Activated CD4-positive, alpha-beta T cell treated with anti-CD3 and anti-CD28 coated beads, Interleukin-10, Interleukin-2, amounts not matched to agents 100 ng/mL and 50 ng/mL, durations not matched to agents 16 hours and 8 hours (primary cell): ENCODE measurements around the gene ASAP2.
"Not testable (repeated sequence)": the region's sequence is repeated elsewhere in the genome, so short reads cannot be mapped to it uniquely, and the experiment has no call there.

Experiments
- DNase-seq: peaks from one replicate; pipeline ENCODE4 v3.0.0-alpha.2; 2020

Gene ASAP2

DNA sequence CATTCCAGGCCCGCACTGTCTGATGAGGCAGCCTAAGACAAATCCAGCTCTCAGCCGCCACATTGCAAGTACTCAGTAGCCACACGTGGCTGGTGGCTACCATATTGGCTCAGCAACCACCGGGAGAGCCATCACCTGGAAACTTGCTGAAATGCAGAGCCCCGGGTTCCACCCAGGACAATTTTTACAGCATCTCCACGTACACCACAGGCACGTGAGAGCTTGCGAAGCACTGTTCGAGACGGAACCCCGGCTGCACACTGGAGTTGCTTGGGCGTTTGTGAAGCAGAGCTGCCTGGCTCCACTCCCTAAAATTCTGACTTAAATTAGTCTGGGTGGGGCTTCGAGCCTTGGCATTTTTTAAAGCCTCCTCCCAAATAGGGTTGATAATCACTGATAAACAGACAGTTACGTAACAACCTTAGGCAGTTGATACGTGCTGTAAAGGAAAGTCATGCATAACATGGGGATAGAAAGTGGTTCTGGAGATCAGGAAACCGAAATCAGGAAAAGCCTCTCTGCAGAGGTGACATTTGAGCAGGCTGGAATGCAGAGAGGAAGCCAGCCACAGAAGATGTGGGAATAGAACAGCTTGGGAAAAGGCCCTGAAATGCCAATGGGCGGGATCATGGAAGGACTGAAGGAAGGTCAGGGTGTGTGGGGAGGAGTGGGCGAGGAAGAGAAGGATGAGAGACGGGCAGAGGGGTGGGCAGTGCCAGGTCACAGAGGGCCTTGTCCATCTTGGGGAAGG lies 6.2 kb downstream of the ASAP2 start:
- DNase-seq, result no peak

DNA sequence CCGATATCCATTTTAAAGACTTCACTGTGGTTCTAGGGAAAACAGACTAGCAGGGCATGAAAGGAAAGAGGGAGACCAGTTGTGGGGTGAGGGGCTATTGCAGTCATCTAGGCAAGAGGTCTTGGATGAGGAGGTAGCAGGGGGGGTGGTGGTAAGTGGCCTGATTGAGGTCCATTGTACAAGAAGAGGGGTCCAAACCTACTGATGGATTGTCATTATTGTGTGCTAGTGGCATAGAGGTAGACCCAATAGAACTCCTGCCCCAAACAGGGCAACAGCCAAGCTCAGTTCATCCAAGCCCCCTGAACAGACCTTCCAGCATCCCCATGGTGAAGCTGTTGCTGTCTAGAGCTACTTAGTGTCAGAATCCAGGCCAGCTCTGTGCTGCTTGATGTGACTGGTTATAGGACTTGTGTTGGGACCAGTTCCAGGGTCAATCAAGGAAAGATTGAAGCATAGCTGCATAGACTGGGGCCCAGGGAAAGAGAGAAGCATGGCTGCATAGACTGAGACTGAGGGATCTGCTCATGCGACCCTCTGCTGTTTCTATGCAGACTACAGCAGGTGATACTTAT lies 7.0 kb downstream of the ASAP2 start:
- no peak for DNase-seq

DNA sequence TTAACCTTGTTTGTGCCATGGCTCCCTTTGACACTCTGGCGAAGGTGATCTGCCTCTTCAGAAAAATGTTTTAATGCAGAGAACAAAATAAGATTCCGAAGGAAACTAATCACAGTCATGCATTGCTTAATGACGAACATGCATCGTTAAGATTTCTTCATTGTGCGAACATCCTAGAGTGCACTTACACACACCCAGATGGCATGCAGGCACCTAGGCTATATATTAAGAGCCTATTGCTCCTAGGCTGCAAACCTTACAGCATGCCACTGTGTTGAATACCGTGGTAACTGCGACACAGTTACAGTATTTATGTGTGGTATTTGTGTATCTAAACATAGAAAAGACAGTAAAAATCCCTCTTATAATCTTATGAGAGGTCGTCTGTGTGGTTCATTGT lies 8.3 kb downstream of the ASAP2 start:
- no peak for DNase-seq

DNA sequence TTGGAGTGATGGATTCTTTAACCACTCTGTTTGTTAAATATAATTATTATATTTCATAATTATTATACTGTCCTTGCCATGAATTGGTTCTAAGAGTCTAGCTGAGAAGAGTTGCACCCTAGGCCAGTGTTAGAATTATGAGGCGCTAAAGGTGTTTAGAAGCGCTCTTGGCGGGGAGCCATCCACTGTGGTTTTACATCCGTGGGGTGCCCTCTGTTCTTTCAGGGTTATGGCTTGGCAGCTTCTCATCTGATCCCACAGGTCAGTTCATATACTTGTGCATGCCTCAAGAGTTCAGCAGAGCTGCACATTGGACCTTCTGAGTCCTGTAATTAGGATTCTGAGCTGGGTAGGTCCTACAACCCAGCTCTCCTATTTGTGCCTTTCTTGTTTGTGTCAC lies 9.1 kb downstream of the ASAP2 start:
- DNase-seq, result no peak

DNA sequence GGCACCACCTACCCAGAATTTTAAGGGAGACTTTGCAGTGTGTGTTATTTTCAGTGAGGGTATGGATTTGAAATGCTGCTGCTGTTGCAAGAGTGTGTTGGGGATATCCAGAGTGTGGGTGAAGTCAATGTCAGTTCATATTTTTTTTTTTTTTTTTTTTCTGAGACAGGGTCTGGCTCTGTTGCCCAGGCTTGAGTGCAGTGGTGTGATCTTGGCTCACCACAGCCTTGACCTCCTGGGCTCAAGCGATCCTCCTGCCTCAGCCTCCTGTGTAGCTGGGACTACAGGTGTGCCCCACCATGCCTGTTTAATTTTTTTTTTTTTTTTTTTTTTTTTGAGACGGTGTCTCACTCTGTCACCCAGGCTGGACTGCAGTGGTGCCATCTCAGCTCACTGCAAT lies 9.5 kb downstream of the ASAP2 start:
- not testable (repeated sequence) for DNase-seq

DNA sequence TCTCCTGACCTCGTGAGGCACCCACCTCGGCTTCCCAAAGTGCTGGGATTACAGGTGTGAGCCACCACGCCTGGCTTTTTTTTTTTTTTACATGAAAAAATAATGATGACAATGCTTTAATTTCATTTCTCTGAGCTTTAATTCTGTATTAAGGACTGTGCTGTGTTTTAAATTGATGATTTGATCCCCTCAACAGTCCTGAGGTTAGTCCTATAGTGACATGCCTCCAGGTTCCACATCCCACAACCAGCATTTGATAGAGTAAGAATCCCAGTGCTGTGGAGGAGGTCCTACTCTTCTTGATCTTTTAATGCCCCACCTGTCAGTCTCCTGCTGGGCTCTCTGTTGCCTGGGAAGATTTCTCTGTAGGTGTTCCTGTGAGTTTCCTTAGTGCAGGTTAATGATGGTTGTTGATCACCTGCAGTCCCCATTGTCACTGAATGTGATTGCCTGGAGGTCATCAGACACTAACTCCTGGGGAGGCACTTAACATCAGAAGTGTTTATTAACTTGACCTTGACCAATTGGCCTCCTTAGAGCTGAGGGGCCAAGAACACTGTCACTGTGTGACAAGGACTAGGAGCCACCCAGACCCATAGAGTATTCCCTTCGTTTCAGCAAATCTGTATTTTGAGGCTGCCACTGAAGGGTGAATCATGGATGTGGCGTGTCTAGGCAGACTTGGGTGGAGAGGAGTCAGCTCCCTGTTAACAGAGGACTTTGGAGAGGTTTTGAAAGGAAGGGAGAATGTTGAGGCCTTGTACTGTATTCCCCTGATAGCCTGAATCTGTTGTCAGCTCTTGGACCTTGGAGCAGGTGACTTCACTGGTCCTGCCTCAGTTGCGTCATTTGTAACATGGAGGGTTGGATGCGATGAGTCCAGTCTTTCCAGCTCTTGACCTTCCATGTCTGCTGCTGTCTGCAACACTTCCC lies 11.5 kb downstream of the ASAP2 start:
- no peak for DNase-seq

DNA sequence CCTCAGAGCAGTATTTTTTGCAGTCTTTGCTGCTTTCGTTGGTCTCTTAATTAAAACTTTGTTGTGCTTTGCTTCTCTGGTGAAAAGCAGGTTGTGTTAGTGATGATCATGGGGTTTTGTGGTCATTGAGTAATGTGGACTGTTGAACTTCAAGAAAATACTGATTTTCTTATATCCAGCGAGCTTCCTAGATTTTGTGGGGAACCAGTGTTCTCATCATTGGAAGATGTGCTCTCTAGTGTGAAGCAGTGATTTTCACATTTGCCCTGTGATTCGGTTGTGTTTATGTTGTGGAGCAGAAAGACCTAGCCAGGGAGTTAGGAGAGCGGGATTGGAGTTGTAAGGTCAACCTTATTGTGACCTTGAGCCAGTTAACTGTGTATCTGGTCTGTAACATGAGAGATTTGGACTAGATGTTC lies 12.4 kb downstream of the ASAP2 start:
- no peak for DNase-seq

DNA sequence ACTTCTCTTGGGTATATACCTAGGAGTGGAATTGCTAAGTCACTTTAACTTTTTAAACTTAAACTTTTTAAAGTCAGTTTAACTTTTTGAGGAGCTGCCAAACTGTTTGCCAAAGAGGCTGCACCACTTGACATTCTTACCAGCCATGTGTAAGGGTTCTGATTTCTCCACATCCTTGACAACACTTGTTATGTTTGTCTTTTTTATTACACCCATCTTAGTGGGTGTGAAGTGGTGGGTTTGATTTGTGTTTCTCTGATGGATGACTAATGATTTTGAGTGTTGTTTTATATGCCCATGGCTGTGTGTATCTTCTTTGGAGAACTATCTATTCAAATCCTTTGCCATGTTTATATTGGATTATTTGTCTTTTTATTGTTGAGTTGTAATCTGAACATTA lies 13.6 kb downstream of the ASAP2 start:
- no peak for DNase-seq

DNA sequence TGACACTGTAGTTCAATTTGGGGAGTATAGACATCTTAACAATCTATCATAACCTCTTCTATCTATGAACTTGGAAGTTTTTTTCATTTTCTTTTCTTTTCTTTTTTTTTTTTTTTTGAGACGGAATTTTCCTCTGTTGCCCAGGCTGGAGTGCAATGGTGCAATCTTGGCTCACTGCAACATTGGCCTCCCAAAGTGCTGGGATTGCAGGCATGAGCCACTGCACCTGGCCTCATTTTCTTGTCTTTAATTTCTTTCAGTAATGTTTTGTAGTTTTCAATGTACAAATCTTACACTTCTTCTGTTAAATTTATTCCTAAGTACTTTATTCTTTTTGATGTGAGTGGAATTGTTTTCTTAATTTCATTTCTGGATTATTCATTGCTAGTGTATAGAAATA lies 14.6 kb downstream of the ASAP2 start:
- DNase-seq, result no peak

DNA sequence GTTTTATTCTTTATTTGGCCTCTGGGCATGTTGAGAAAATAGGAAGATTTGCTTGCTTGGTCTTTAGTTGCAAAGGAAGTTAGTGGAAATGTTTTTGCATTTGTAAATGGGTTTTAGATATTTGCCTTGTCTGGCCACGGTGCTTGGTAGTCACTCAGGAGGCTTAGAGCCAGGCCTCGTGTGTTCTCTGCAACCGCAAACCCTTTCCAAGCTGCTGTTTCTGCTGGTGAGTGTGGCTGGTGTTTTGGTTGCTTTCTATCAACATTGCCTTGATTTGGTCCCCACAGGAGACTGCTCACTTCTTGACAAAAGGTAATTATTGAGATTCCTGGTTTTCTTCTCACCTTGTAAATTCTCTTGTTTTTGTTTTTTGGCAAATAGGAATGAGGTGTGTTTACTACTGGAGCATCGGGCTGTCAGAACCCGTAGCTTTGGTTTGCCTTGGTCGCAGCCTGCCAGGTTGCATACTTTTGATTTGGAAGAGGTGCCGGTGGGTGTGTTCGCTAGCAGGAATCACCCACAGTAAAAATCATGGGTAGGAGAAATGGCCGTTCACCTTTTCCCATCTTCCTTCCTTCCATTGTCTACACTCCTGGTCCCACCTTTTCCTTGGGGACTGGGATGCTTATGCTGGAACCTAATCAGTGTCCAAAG lies 15.8 kb downstream of the ASAP2 start:
- no peak for DNase-seq

DNA sequence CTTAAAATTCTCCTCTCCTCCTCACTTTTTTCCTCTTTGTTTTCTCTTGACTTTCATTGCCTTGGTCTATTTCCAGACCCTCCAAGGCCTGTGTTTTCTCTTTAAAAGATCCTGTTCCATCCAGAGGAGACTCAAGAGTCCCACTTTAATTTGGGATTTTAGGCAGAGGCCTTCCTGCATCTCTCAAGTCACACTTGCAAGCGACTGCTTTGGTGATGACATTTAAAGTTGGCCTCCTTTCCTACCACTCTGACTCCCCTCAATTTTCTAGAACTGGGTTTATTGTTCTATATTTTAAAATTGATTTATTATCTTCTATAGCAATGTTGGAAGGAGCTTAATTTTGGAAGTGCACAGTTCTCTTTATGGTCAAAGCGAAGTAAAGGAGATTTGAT lies 16.3 kb downstream of the ASAP2 start:
- no peak for DNase-seq

DNA sequence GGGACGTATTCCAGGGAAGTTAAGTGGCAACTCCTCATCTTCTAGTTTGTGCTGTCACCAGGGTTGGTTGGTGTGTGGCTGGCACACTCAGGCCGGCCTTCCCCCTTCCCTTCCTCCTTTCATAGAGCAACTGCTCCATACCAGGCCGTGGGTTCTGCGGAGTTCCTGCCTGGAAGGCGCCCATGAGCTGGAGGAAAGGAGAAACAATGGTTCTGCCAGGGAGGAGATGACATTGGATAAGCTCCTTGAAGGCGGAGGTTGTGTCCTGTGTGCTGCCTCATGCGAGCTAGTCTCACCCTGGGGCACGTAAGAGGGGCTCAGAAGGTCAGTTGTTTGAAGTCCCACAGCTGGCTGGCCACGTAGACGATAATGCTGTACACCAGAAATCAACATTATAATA lies 19.2 kb downstream of the ASAP2 start:
- no peak for DNase-seq

DNA sequence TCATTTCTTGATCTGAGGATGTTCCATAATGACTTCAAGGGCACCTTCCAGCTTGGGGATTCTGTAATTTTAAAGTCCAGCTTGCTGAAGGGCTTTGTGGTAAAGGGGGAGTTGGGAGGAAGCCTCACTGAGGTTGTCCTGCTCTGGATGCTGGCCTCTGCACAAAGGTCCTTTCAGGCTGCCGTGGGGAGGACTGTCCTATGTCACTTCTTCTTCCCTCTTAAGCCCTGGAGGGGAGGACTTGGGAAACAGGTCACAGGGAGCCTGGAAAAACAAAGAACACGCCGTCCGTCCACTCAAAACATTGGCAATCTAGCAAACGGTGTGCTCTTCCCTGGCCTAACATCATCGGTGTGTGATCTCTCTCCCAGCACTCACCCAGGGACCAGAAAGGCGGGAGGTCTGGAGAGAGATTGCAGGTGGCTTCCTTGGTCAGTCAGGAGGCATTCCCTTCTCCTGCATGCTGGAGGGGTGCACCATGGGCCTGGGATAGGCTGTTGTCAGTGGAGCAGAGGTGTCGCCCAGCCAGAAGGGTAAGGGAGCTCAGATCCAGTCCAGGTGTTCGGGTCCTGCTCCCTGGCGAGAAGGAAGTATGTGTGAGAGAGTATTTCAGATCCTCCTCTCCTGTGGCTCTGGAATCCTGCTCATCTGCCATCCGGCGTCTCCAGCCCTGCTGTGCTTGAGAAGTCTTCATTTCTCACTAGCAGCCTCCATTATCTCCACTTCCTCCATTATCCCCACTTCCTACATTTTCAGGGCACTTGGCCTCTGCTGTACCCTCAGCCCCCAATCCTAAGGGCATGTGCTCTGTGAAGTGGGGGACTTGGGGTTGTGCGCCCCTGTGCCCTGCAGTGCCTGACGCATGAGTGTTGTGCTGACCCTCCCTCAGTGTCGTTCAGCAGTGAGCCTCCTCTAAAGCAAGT lies 20.1 kb downstream of the ASAP2 start:
- DNase-seq, result no peak

DNA sequence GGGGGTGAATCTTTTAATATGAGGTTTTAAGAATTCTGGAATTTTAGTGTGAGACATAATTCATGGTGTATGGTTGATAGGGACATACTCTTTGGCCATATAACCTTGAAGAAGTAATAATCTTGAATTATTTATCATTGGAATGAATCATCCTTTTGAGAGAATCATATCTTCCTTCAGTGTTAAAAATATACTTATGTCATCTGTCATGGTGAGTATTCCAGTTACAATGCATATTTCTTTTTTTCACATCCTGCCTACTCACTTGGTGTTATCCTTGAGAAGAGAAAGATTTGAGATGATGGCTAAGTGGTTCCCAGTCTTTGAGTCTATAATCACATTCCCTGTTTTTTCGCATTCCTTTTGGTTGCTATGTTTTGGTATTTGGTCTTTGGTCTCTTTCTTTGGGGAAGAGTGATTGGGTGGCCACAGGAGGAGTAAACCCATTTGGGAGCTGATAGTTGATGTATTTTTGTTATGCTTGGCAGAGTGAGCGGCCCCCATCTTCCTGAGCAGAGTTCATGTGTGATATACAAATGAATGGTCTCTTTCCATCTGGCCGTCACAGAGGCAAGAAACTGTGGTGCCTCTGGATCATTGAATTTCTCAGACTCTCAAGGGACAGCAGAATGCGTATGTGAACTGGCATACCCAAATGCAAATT lies 21.6 kb downstream of the ASAP2 start:
- no peak for DNase-seq

DNA sequence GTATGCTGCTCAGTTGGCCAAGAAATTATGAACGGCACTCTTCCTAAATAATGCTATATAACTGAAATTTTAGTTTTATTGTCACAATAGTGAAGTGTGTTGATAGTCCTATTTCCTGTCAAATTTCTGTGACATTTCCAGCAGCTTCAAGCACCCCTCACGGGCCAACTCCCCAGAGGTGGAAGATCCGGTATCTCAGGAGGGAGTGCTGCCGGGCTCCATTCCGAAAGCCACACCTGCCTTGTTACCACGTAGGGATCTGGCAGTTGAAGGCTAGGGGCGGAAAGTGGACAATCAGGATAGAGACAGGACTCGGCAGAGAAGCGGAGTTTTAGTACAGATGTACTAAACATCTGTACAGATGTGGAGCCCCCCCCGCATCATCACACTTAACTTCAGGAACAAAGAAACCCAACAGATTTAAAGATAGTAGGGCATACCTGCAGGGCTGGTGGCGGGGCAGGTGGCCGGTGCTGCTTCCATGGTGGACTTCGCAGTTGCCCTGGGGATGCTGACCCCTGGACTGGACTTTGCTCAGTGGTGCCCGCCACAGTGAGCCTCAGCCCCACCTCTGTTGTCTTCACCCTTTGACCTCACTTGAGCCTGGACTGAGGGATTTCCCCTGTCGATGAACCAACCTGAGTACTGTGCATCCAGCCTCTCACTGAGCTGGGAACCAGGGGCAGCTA lies 22.3 kb downstream of the ASAP2 start:
- no peak for DNase-seq

DNA sequence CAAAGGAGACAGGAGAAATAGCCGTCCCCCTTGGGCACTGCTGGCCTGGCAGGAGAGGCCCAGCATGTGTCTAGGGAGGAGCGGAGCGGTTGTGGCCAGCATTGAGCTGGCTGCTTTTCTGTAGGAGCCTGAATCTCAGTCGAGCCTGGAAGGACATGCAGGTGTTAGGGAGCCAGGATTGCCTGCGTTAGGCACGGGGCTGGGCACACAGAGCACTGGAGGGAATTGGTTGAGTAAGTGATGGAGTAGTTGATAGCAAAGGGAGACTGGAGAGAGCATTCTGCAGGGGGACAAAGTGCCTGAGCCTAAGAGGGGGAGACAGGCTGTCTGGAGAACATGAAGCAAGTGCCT lies 22.8 kb downstream of the ASAP2 start:
- no peak for DNase-seq

DNA sequence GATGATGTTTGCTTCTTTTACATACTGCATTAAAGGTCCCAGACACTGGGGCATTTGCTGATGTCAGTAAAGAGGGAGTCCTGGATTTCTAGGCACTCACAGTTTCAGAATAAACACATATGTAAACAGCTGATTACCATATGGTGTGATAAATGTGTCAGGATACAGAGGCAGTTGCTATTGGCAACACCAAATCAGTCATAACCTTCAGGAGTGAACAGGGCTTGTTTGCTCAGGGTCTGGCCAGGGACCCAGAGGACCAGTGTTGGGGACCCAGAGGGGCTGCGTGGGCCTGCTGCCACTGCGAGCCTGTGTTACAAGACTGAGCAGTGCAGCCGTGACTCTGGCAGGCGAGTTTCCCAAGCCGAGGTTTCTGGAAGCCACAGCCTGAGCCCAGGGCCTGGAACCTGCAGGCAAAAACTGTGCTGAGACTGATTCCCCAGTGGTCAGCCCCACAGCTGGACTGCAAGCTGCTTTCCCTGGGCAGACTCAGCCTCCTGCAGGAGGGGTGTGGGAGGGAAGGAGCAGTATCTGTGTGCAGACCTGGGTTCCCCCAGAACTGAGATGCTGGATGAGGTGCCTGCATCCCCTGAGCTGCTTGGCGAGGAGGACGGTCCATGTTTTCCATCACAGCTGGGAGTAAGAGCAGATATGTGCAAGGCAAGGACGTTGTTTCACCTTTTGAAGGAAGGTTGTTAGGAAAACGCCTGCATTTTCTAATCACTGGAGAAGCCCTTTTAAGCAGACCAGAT lies 23.6 kb downstream of the ASAP2 start:
- no peak for DNase-seq

DNA sequence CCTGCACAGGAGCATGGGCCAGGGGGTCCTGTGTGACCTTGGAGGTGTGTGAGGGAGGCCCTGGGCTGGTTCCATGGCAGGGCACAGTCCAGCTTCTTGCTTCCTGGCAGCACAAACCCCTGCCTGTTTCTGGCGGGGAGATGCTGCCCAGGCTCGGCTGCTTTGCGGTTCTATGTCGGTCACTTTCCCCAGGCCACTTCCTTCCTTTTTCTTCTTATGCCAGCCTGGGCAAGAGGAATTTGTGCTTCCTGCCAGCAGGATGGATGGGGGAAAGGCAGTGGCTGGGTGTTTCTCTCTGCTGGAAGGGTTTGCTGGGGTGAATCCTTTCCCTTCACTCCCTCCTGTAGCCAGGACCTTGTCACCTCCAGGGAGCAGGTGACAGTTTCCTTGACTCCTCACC lies 24.3 kb downstream of the ASAP2 start:
- no peak for DNase-seq

DNA sequence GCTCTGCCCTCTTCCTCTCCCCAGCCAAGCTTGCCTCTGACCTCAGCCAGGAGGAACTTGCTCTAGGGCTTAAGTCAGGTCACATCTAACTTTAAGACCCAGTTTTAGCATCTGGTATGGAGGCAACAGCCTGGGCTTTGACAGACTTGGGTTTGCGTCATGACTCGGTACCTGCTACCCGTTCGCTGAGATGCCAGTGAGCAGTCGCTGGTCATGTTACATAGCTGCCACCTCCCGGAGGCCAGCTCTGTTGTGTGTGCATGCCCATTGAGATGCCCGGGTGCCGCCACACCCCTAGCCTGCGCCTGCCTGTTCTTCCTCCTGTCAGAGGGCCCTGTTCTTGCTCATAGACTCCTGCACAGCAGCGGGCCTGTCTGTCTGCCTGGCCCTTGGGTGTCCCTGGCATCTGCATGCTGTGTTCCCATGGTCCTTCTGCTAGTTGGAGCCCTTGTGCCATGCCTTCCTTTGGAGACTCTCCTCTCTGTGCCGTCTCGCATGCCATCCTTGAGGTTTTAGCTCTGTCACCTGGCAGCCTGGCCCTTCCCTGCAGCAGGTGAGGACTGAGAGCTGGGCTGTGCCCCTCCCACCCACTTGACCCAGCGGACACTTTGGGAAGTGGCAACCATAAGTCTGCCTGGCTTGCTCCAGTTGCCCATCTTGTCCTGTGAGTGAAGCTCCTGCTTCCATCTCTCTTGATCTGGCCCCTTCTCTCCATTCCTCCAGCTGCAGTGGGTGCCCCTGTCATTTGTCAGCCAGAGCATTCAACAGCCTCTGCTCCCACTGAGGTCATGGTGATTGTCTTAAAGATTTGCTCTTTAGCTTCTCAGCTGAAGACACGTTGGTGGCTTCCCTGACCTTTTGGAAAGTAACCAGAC lies 24.9 kb downstream of the ASAP2 start:
- DNase-seq, result no peak

DNA sequence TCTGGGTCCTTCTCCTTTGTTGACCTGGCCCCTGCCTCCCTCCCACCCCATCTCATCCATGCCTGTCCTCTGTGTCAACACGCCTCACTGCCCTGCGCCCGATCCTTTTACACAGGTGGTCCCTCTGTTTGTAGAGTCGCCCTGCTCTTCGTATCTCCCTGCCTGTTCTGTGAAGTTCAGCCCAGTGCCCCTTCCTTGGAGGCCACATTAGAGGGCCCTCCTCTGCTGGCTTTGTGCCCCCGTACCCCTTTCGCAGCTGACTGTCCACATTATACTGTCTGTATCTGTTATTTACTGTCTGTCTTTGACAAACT lies 25.5 kb downstream of the ASAP2 start:
- DNase-seq, result no peak
